Placental epithelial cell (primary cell): ENCODE measurements around the gene GOLGA6L4. TPM values are rescaled to one million over a fixed set of nuclear protein-coding genes. Genes with fewer than 3 reads are reported as not detected.

Experiments used
- small RNA-seq: library from RNA; depleted of rRNA; stranded (forward); fragments of <200 nt; gene quantifications from one replicate; pipeline ENCODE3, GENCODE V24; 2012
- total RNA-seq: library from RNA; depleted of rRNA; stranded (reverse); fragments of >200 nt; gene quantifications from 2 replicates; pipeline ENCODE4 v1.2.3, GENCODE V29; 2012

GOLGA6L4 gene
- 1.6 and 1.8 TPM in 2 replicates for total RNA-seq

GRCh38 chr15:84235573-84235972 lies at the start of gene GOLGA6L4:
Gene GOLGA6L4, plus strand, starts transcription at chr15:84235773. Its CDS starts 62 bp downstream, at chr15:84235835.

Small RNA genes lying within 50 kb of the gene (small RNA-seq; reads per million reads assigned to genes)
- gene RN7SL331P = not detected
- not detected for gene UBE2Q2P8
